Measurements from ENCODE around the gene ZNF804B. TPM values are rescaled to one million over a fixed set of nuclear protein-coding genes. Genes with fewer than 3 reads are reported as not detected.

ZNF804B gene
- total RNA-seq, 1 experiment from 2014 or later, result not detected

GRCh38 chr7:88867158-88867557 is 107.7 kb downstream of the ZNF804B start:
- Histone ChIP-seq H4K20me1 (ENCODE audit: insufficient read depth) (no peaks in the 10 kb centered on the region), H3K27ac (no peak overlapping the region), H3K79me2 (ENCODE audit: low read depth) (no peaks in the 10 kb centered on the region), H3F3A (ENCODE audit: insufficient read depth, low read depth) (no peaks in the 10 kb centered on the region), H3K9me2 (ENCODE audit: insufficient read depth) (no peaks in the 10 kb centered on the region), H3K4me3 (no peak overlapping the region), H3K27me3 (ENCODE audit: insufficient read depth, low read depth) (no peaks in the 10 kb centered on the region), H3K4me2 (no peak overlapping the region), H3K36me3 (ENCODE audit: low read depth) (no peaks in the 10 kb centered on the region), H3K4me1 (replicated peaks; ENCODE audit: insufficient read depth) (no peaks in the 10 kb centered on the region), H2AFZ (no peak overlapping the region), H3K9me3 (ENCODE audit: insufficient read depth, low read depth) (no peaks in the 10 kb centered on the region)
- BruUV-seq (replicated peaks), result no TSS peak
- intact Hi-C loops (cut with micrococcal nuclease; ENCODE audit: unreplicated experiment), result no loop called here
- ChIA-PET POLR2A (ENCODE audit: unreplicated experiment) (interaction anchor here (0.6 kb wide), 1 partner anchor 972 kb away, joined by 3 read pairs; no protein-coding TSS in a partner anchor), CTCF (no interaction called here)
- DNase-seq, result no peak
- TF ChIP-seq CTCF (conservative IDR thresholded peaks at IDR 0.05) (no peak), EZH2 (IDR thresholded peaks at IDR 0.05; ENCODE audit: low read depth) (no peak)

- ChIA-PET CTCF (no interaction called here), POLR2A (ENCODE audit: unreplicated experiment) (no interaction called here)
- Histone ChIP-seq H2AFZ (no peak overlapping the region), H3K4me3 (no peak overlapping the region), H3K4me2 (no peak overlapping the region), H3F3A (ENCODE audit: insufficient read depth, low read depth) (no peaks in the 10 kb centered on the region), H3K9me3 (ENCODE audit: insufficient read depth, low read depth) (no peaks in the 10 kb centered on the region), H3K4me1 (replicated peaks; ENCODE audit: insufficient read depth) (no peaks in the 10 kb centered on the region), H3K79me2 (ENCODE audit: low read depth) (no peaks in the 10 kb centered on the region), H3K36me3 (ENCODE audit: low read depth) (no peaks in the 10 kb centered on the region), H3K27me3 (ENCODE audit: insufficient read depth, low read depth) (no peaks in the 10 kb centered on the region), H3K9me2 (ENCODE audit: insufficient read depth) (no peaks in the 10 kb centered on the region), H3K27ac (no peak overlapping the region), H4K20me1 (ENCODE audit: insufficient read depth) (no peaks in the 10 kb centered on the region)
- intact Hi-C loops (cut with micrococcal nuclease; ENCODE audit: unreplicated experiment), result no loop called here
- no TSS peak for BruUV-seq (replicated peaks)
- no peak for DNase-seq
- TF ChIP-seq EZH2 (IDR thresholded peaks at IDR 0.05; ENCODE audit: low read depth) (no peak), CTCF (conservative IDR thresholded peaks at IDR 0.05) (no peak)
Measured at GRCh38 chr7:88868456-88868855, 109.0 kb downstream of the ZNF804B start.

- POLR2A ChIA-PET (ENCODE audit: unreplicated experiment), result no interaction called here
Measured at GRCh38 chr7:88881136-88881535, 121.6 kb downstream of the ZNF804B start.

More at GRCh38 chr7:88881136-88881535, 121.6 kb downstream of the ZNF804B start:
- no TSS peak for BruUV-seq (replicated peaks)
- H3K4me3 ChIP-seq, result no peak overlapping the region
- DNase-seq, result no peak
- H3K4me2 ChIP-seq, result no peak overlapping the region
- H3F3A ChIP-seq (ENCODE audit: insufficient read depth, low read depth), result no peaks in the 10 kb centered on the region
- H3K79me2 ChIP-seq (ENCODE audit: low read depth), result no peaks in the 10 kb centered on the region
- intact Hi-C loops (cut with micrococcal nuclease; ENCODE audit: unreplicated experiment), result no loop called here
- H3K9me2 ChIP-seq (ENCODE audit: insufficient read depth), result no peaks in the 10 kb centered on the region
- no peak overlapping the region for H3K27ac ChIP-seq
- H4K20me1 ChIP-seq (ENCODE audit: insufficient read depth), result no peaks in the 10 kb centered on the region
- TF ChIP-seq EZH2 (IDR thresholded peaks at IDR 0.05; ENCODE audit: low read depth), result no peak
- TF ChIP-seq CTCF (conservative IDR thresholded peaks at IDR 0.05), result no peak
- no peaks in the 10 kb centered on the region for H3K9me3 ChIP-seq (ENCODE audit: insufficient read depth, low read depth)
- H3K4me1 ChIP-seq (replicated peaks; ENCODE audit: insufficient read depth), result no peaks in the 10 kb centered on the region
- H3K36me3 ChIP-seq (ENCODE audit: low read depth), result no peaks in the 10 kb centered on the region
- H3K27me3 ChIP-seq (ENCODE audit: insufficient read depth, low read depth), result no peaks in the 10 kb centered on the region
- CTCF ChIA-PET, result no interaction called here
- H2AFZ ChIP-seq, result no peak overlapping the region
